Thymus (tissue), 11 donors: ENCODE data around the gene FDCSP. TPM values are rescaled to one million over a fixed set of nuclear protein-coding genes. Genes with fewer than 3 reads are reported as not detected.
"Not testable (repeated sequence)": the region's sequence is repeated elsewhere in the genome, so short reads cannot be mapped to it uniquely, and the experiment has no call there.

Experiments used
- DNase-seq, 9 donors: peaks; one replicate each; pipeline ENCODE4 v3.0.0-alpha.2; 2013; ENCODE audit warnings: low spot score in 9 of 9, low read depth in 6 of 9, missing footprints in 1 of 9
- H3K27ac ChIP-seq, 2 donors: one replicate each; pipeline ENCODE4 v1.5.1; 2013; ENCODE audit warnings: control low read depth in 1 of 2, low read depth in 1 of 2, low read length in 1 of 2, mild to moderate bottlenecking in 1 of 2, moderate library complexity in 1 of 2
- H3K27me3 ChIP-seq, 2 donors: one replicate each; pipeline ENCODE4 v1.5.1; 2013; ENCODE audit warnings: low read length in 1 of 2; ENCODE audit not compliant: control insufficient read depth in 2 of 2, insufficient read depth in 1 of 2
- H3K36me3 ChIP-seq, 2 donors: one replicate each; pipeline ENCODE4 v1.5.1; 2013; ENCODE audit warnings: low read length in 1 of 2, mild to moderate bottlenecking in 1 of 2, moderate library complexity in 1 of 2; ENCODE audit not compliant: control insufficient read depth in 2 of 2, insufficient read depth in 2 of 2
- H3K4me1 ChIP-seq, 2 donors: one replicate each; pipeline ENCODE4 v1.5.1; 2013; ENCODE audit warnings: low read length in 2 of 2; ENCODE audit not compliant: control insufficient read depth in 2 of 2, insufficient read depth in 2 of 2
- H3K4me3 ChIP-seq, 2 donors: one replicate each; pipeline ENCODE4 v1.5.1; 2013; ENCODE audit warnings: low read length in 2 of 2, control low read depth in 1 of 2, mild to moderate bottlenecking in 1 of 2
- H3K9me3 ChIP-seq, 2 donors: one replicate each; pipeline ENCODE4 v1.5.1; 2013; ENCODE audit warnings: low read length in 1 of 2, mild to moderate bottlenecking in 1 of 2; ENCODE audit not compliant: control insufficient read depth in 2 of 2, insufficient read depth in 1 of 2
- WGBS: extraction: QIAGEN DNeasy Blood & Tissue Kit; methylation state at CpG from one replicate; pipeline ENCODE4 v1.1.7; 2013; 5-methylcytosine and 5-hydroxymethylcytosine counted together
- polyA plus RNA-seq: library from polyadenylated mRNA; stranded (reverse); fragments of 200-250 nt; gene quantifications from one replicate; pipeline ENCODE4 v1.2.3, GENCODE V29; 2013
- total RNA-seq: library from RNA; stranded (reverse); fragments of 120-200 nt; gene quantifications from one replicate; pipeline ENCODE4 v1.2.4, GENCODE V29; 2013
- donor health status: healthy.

FDCSP gene
- total and polyA plus RNA-seq, 2 donors = 7.4 to 61.2 TPM

GRCh38 chr4:70187216-70187615, 38.7 kb upstream of the FDCSP start:
- H3K27ac ChIP-seq = no peak overlapping the region
- H3K36me3 ChIP-seq = no peaks in the 10 kb centered on the region
- H3K9me3 ChIP-seq = no peaks in the 10 kb centered on the region
- peaks cover 0 to 2% of the 10 kb centered on the region in 2 donors for H3K27me3 ChIP-seq
- no peak for DNase-seq
- H3K4me1 ChIP-seq = no peaks in the 10 kb centered on the region
- WGBS = 92% methylated on average over 1 of the region's 1 CpG
- no peak overlapping the region for H3K4me3 ChIP-seq

DNA sequence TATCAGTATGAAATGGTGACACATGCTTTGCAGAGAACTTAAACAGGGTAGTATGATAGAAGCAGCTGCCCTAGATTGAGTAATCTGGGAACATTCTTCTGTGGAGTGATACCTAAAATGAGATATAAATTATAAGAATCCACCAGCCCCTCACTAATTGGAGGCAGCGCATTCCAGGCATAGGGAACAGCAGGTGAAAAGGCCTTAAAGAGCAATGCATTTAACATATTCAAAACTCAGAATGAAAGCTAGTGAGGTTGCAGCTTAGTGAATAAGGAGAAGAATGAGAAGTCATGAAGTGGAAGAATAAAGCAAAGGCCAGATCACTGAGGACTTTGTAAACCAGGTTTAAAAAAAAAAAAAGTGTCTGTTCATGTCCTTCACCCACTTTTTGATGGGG, 35.3 kb upstream of the FDCSP start:
- no peaks in the 10 kb centered on the region for H3K4me1 ChIP-seq
- H3K9me3 ChIP-seq = no peaks in the 10 kb centered on the region
- H3K36me3 ChIP-seq = no peaks in the 10 kb centered on the region
- no peak overlapping the region for H3K4me3 ChIP-seq
- 97% methylated on average over 1 of the region's 1 CpG for WGBS
- no peak overlapping the region for H3K27ac ChIP-seq
- DNase-seq = no peak
- peaks cover 0 to 2% of the 10 kb centered on the region in 2 donors for H3K27me3 ChIP-seq

- H3K9me3 ChIP-seq = no peaks in the 10 kb centered on the region
- H3K27ac ChIP-seq = no peak overlapping the region
- no peaks in the 10 kb centered on the region for H3K36me3 ChIP-seq
- WGBS = 66% methylated on average over 1 of the region's 1 CpG
- H3K4me1 ChIP-seq = no peaks in the 10 kb centered on the region
- no peak for DNase-seq
- H3K4me3 ChIP-seq = no peak overlapping the region
- peaks cover 0 to 2% of the 10 kb centered on the region in 2 donors for H3K27me3 ChIP-seq
Observed at GRCh38 chr4:70191647-70192046, 34.3 kb upstream of the FDCSP start.

- WGBS = 98% methylated on average over 2 of the region's 2 CpGs
- Histone ChIP-seq H3K4me1 (no peaks in the 10 kb centered on the region), H3K9me3 (no peaks in the 10 kb centered on the region), H3K4me3 (no peak overlapping the region), H3K27me3 (no peaks in the 10 kb centered on the region), H3K27ac (no peak overlapping the region), H3K36me3 (no peaks in the 10 kb centered on the region)
- DNase-seq = no peak
Observed at GRCh38 chr4:70192895-70193294, 33.0 kb upstream of the FDCSP start.

DNA sequence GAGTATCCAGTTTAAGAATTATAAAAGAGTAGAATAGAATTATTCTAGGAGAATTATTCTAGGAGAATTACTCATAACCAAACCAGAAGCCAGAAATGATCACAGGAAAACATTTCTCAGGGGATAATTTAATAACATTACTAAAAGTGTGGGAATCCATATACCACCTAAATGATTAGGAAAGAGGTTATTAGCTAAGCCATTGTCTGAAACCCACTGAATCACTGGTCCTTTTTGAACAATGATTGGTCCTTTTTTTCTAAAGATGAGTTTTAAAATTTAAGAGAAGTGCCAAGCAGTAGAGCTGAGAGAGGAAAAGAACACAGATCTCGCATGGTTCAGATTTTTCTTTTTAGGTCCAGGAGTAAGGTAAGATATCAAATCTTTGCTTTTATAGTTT, 30.5 kb upstream of the FDCSP start, which contains the start of gene ODAM:
Gene ODAM (plus strand): TSS at position 301 of the 400 bp plus-strand sequence. CDS start 819 bp downstream, outside the sequence.
- 94% methylated on average over 1 of the region's 1 CpG for WGBS
- Histone ChIP-seq H3K4me1 (no peaks in the 10 kb centered on the region), H3K36me3 (no peaks in the 10 kb centered on the region), H3K27me3 (no peaks in the 10 kb centered on the region), H3K9me3 (no peaks in the 10 kb centered on the region), H3K27ac (no peak within 1 kb of the TSS), H3K4me3 (no peak within 1 kb of the TSS)
- DNase-seq = no peak

DNA sequence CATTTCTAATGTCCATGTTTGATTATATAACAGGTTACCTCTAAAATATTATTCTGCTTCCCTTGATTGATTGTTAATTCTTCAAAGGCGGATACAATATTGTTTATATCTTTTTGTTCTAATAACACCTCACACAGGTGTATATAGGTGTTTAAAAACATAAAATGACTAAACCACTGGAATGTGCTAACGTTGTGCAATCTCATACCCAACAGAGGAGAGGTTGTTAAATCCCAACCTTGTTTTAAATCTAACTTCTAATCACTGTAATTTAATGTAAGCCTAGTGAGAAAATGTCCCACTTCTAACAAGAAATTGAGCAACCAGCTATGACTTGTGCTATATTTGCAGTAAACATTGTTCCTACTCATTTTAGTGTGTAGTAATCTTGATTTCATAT, 29.1 kb upstream of the FDCSP start:
- WGBS = 83% methylated on average over 2 of the region's 2 CpGs
- Histone ChIP-seq H3K27ac (no peak overlapping the region), H3K9me3 (no peaks in the 10 kb centered on the region), H3K27me3 (no peaks in the 10 kb centered on the region), H3K4me1 (no peaks in the 10 kb centered on the region), H3K36me3 (no peaks in the 10 kb centered on the region), H3K4me3 (no peak overlapping the region)
- no peak for DNase-seq

- Histone ChIP-seq H3K36me3 (no peaks in the 10 kb centered on the region), H3K9me3 (no peaks in the 10 kb centered on the region), H3K27ac (no peak overlapping the region), H3K27me3 (no peaks in the 10 kb centered on the region), H3K4me3 (no peak overlapping the region), H3K4me1 (no peaks in the 10 kb centered on the region)
- 83% methylated on average over 2 of the region's 2 CpGs for WGBS
- no peak for DNase-seq
Observed at GRCh38 chr4:70197842-70198241, 28.1 kb upstream of the FDCSP start.

DNA sequence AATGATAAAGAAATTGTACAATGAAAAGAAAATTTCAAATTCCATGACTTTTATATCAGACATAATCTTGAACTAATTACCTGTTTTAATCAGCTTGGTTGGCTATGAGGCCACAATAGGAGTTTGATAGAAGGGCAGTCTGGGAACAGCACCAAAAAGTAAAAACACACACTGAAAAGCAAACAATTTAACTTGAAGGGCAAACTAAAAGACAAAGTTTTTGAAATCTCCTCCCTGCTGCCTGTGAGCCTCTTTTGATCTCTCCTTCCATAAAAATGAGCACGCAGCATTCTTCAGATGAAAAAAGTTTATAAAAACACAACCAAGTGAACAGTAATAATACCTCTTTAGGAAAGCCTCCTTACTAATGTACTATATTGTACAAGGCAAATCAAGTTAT, 22.3 kb upstream of the FDCSP start:
- no peaks in the 10 kb centered on the region for H3K36me3 ChIP-seq
- 70% methylated on average over 1 of the region's 1 CpG for WGBS
- no peak overlapping the region for H3K4me3 ChIP-seq
- no peak overlapping the region for H3K27ac ChIP-seq
- H3K4me1 ChIP-seq = no peaks in the 10 kb centered on the region
- H3K27me3 ChIP-seq = no peaks in the 10 kb centered on the region
- H3K9me3 ChIP-seq = no peaks in the 10 kb centered on the region
- DNase-seq = no peak

- WGBS = 86% methylated on average over 4 of the region's 4 CpGs
- not testable (repeated sequence) for H3K4me1 ChIP-seq, H3K27me3 ChIP-seq, H3K9me3 ChIP-seq, H3K27ac ChIP-seq, H3K36me3 ChIP-seq, H3K4me3 ChIP-seq, DNase-seq
Observed at GRCh38 chr4:70212752-70213151, 13.2 kb upstream of the FDCSP start.

DNA sequence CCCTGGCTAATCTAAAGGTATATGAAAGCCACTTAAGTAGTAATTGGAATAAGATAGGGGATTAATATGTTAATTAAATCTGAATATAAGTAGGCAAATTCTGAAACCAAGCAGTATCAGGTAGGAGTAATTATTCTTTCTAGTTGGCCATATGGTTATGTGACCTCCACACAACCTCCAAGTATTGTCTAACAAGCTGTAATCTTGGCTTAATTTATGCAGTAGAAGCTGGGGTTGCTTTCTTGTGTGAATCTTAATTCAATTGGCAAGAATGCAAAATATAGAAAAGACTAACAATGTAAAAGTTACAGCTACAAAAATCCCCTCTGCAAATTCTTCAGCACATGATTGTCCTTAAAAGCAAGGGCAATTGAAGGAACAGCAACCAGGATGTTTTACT, 9.8 kb upstream of the FDCSP start:
- H3K9me3 ChIP-seq, H3K27me3 ChIP-seq, H3K4me1 ChIP-seq, H3K36me3 ChIP-seq, DNase-seq, H3K27ac ChIP-seq, H3K4me3 ChIP-seq: not testable (repeated sequence)
